Measurements from ENCODE around the gene CADM3. TPM values are rescaled to one million over a fixed set of nuclear protein-coding genes. Genes with fewer than 3 reads are reported as not detected.
A peak's percentile ranks its signal among the peaks of the same experiment; 100 is the strongest.

The CADM3 gene
- total and polyA plus RNA-seq, 10 donors: 0.92 to 6.8 (median 4.3) TPM

GRCh38 chr1:159228554-159228953 lies 57.1 kb downstream of the CADM3 start:
- intact Hi-C loops (cut with DNase I; ENCODE audit: low total_unique reads): no loop called here
- H3K4me1 ChIP-seq: no peaks in the 10 kb centered on the region
- DNase-seq: no peak
- no peak overlapping the region for H3K4me3 ChIP-seq
- peaks cover 0 to 38% (median 0%) of the 10 kb centered on the region in 7 donors for H3K27me3 ChIP-seq (replicated peaks in 1 of 7)
- WGBS, 5 donors: 68 to 79% (median 74%) methylated on average over 2 of the region's 2 CpGs
- no peak overlapping the region for H3K27ac ChIP-seq
- no peaks in the 10 kb centered on the region for H3K36me3 ChIP-seq
- TF ChIP-seq CTCF (IDR thresholded peaks at IDR 0.05 in 8 of 11, conservative IDR thresholded peaks at IDR 0.05 in 3 of 11) (no peak), POLR2A (IDR thresholded peaks at IDR 0.05) (no peak)
- H3K9me3 ChIP-seq: no peaks in the 10 kb centered on the region

- 83 to 93% (median 88%) methylated on average over 8 of the region's 8 CpGs for WGBS, 5 donors
- H3K27ac ChIP-seq: no peak overlapping the region
These were observed 58.0 kb downstream of the CADM3 start for GRCh38 chr1:159229260-159229885.

GRCh38 chr1:159229896-159230295 lies 58.5 kb downstream of the CADM3 start:
- TF ChIP-seq POLR2AphosphoS5 (IDR thresholded peaks at IDR 0.05) (no peak), POLR2A (IDR thresholded peaks at IDR 0.05) (no peak), CTCF (IDR thresholded peaks at IDR 0.05 in 8 of 11, conservative IDR thresholded peaks at IDR 0.05 in 3 of 11) (no peak)
- Histone ChIP-seq H3K9me3 (no peaks in the 10 kb centered on the region), H3K36me3 (no peaks in the 10 kb centered on the region), H3K27ac (no peak overlapping the region), H3K4me3 (no peak overlapping the region), H3K27me3 (replicated peaks in 1 of 7) (peaks cover 0 to 26% (median 0%) of the 10 kb centered on the region in 7 donors), H3K4me1 (no peaks in the 10 kb centered on the region)
- 28 to 43% (median 40%) methylated on average over 1 of the region's 1 CpG for WGBS, 5 donors
- intact Hi-C loops (cut with DNase I; ENCODE audit: low total_unique reads): no loop called here
- DNase-seq: no peak

More at GRCh38 chr1:159229260-159229885, 58.0 kb downstream of the CADM3 start:
- peak; percentile 32 for DNase-seq
- Histone ChIP-seq H3K9me3 (no peaks in the 10 kb centered on the region), H3K27me3 (replicated peaks in 1 of 7) (peaks cover 0 to 31% (median 0%) of the 10 kb centered on the region in 7 donors), H3K4me3 (no peak overlapping the region), H3K36me3 (no peaks in the 10 kb centered on the region), H3K4me1 (no peaks in the 10 kb centered on the region)
- TF ChIP-seq POLR2AphosphoS5 (IDR thresholded peaks at IDR 0.05) (no peak), CTCF (IDR thresholded peaks at IDR 0.05 in 8 of 11, conservative IDR thresholded peaks at IDR 0.05 in 3 of 11) (no peak), POLR2A (IDR thresholded peaks at IDR 0.05) (no peak)
- intact Hi-C loops (cut with DNase I; ENCODE audit: low total_unique reads): no loop called here

- DNase-seq: no peak
- WGBS, 5 donors: 57 to 77% (median 57%) methylated on average over 4 of the region's 4 CpGs
These were observed 68.3 kb downstream of the CADM3 start for GRCh38 chr1:159239551-159240220.

More at GRCh38 chr1:159239551-159240220, 68.3 kb downstream of the CADM3 start:
- H3K4me3 ChIP-seq: no peak overlapping the region
- intact Hi-C loops (cut with DNase I; ENCODE audit: low total_unique reads): no loop called here
- H3K9me3 ChIP-seq: peaks cover 0 to 16% (median 6%) of the 10 kb centered on the region in 8 donors
- H3K4me1 ChIP-seq: no peaks in the 10 kb centered on the region
- H3K27ac ChIP-seq: no peak overlapping the region
- TF ChIP-seq POLR2AphosphoS5 (IDR thresholded peaks at IDR 0.05) (no peak), CTCF (IDR thresholded peaks at IDR 0.05 in 8 of 11, conservative IDR thresholded peaks at IDR 0.05 in 3 of 11) (no peak), POLR2A (IDR thresholded peaks at IDR 0.05) (no peak)
- no peaks in the 10 kb centered on the region for H3K36me3 ChIP-seq
- peaks cover 0 to 4% (median 0%) of the 10 kb centered on the region in 7 donors for H3K27me3 ChIP-seq (replicated peaks in 1 of 7)
